K562 (cell line): ENCODE measurements around the gene GPHN. TPM values are rescaled to one million over a fixed set of nuclear protein-coding genes. Genes with fewer than 3 reads are reported as not detected.

Experiments
- ATAC-seq: fragments of 200-7000 bp; cut with Tn5 transposase; 3 replicates; pipeline ENCODE4 v1.9.1; 2020; ENCODE audit warnings: moderate library complexity
- BruUV-seq: library from RNA; stranded (reverse); fragments of 400-500 nt; replicated peaks from 2 replicates; lab custom pipeline; 2021; lab: Mats Ljungman, UMichigan
- CTCF ChIA-PET: fragments of 300-600 bp; formaldehyde crosslinking; extraction: SDS; loops from one replicate; lab custom pipeline; 2021; ENCODE audit warnings: low intra/inter-chr PET ratio; lab: Yijun Ruan, JAX
- POLR2A ChIA-PET: fragments of 300-600, 350-650 bp; sonication (Branson Sonifier 250); formaldehyde crosslinking; extraction: SDS; loops from one replicate; lab custom pipeline; 2021; ENCODE audit warnings: antibody characterized with exemption, inconsistent platforms; lab: Yijun Ruan, JAX
- DNase-seq, 4 experiments: peaks; one replicate each; pipeline versions ENCODE4 v3.0.0 to v3.0.0-alpha.2; 2011 to 2018; ENCODE audit warnings: low spot score in 3 of 4, mixed read lengths in 3 of 4; ENCODE audit errors: extremely low read depth in 1 of 4
- FAIRE-seq: peaks from 2 replicates; lab custom pipeline; 2011; peaks lifted over from hg19 to GRCh38; lab: Jason Lieb, UNC
- H2AFZ ChIP-seq: 2 replicates; pipeline ENCODE4 v1.6.0; 2011; ENCODE audit warnings: low read depth, low read length, control low read depth, inconsistent platforms
- H3K27ac ChIP-seq: fragments of 200-600 bp; 3 replicates; pipeline ENCODE4 v1.8.0; 2011; ENCODE audit warnings: low read depth, mild to moderate bottlenecking, control low read depth, inconsistent platforms, low read length, moderate library complexity, mixed read lengths; ENCODE audit errors: extremely low read depth
- H3K27me3 ChIP-seq, 2 experiments: fragments of 300-600 bp in 1 of 2; 2 replicates in 1 of 2; 3 replicates in 1 of 2; pipeline versions ENCODE4 v1.6.0 to v1.8.0; 2011; ENCODE audit warnings: inconsistent platforms in 2 of 2, low read length in 2 of 2, mild to moderate bottlenecking in 1 of 2, mixed read lengths in 1 of 2, moderate library complexity in 1 of 2; ENCODE audit not compliant: control insufficient read depth in 2 of 2, insufficient read depth in 2 of 2
- H3K36me3 ChIP-seq: fragments of 300-600 bp; 3 replicates; pipeline ENCODE4 v1.8.0; 2011; ENCODE audit warnings: mild to moderate bottlenecking, low read length, inconsistent platforms; ENCODE audit not compliant: control insufficient read depth, insufficient read depth
- H3K4me1 ChIP-seq, 2 experiments: fragments of 200-600 bp in 1 of 2; replicated peaks in 1 of 2; 2 replicates in 1 of 2; 3 replicates in 1 of 2; pipeline versions ENCODE4 v1.5.1 to v1.8.0; 2011; ENCODE audit warnings: inconsistent platforms in 2 of 2, low read length in 2 of 2, mild to moderate bottlenecking in 1 of 2, mixed read lengths in 1 of 2, moderate library complexity in 1 of 2; ENCODE audit not compliant: control insufficient read depth in 2 of 2, insufficient read depth in 2 of 2
- H3K4me2 ChIP-seq: 2 replicates; pipeline ENCODE4 v1.6.1; 2011; ENCODE audit warnings: low read length, control low read depth, inconsistent platforms, mixed read lengths; ENCODE audit not compliant: insufficient read depth
- H3K4me3 ChIP-seq: fragments of 200-600 bp; sonication (generic), shearing (Covaris generic); 2 replicates; pipeline ENCODE4 v1.5.1; 2016; ENCODE audit warnings: control low read depth, inconsistent platforms
- H3K79me2 ChIP-seq: fragments of 200-600 bp; 3 replicates; pipeline ENCODE4 v1.8.0; 2011; ENCODE audit warnings: low read length, inconsistent platforms; ENCODE audit not compliant: control insufficient read depth, insufficient read depth
- H3K9ac ChIP-seq, 2 experiments: 2 replicates each; pipeline versions ENCODE4 v1.6.0 to v1.6.1; 2011; ENCODE audit warnings: low read depth in 2 of 2, low read length in 2 of 2, control low read depth in 1 of 2, inconsistent platforms in 1 of 2, mild to moderate bottlenecking in 1 of 2, mixed read lengths in 1 of 2; ENCODE audit not compliant: insufficient read depth in 1 of 2
- H3K9me1 ChIP-seq: one replicate; pipeline ENCODE4 v1.6.0; 2011; ENCODE audit warnings: inconsistent platforms, mild to moderate bottlenecking, low read length, moderate library complexity; ENCODE audit not compliant: control insufficient read depth, insufficient read depth
- H3K9me3 ChIP-seq: replicated peaks from 2 replicates; pipeline ENCODE4 v1.5.1; 2011; ENCODE audit warnings: low read depth, low read length, inconsistent platforms; ENCODE audit not compliant: control insufficient read depth, insufficient read depth
- H4K20me1 ChIP-seq: replicated peaks from 2 replicates; pipeline ENCODE4 v1.6.1; 2011; ENCODE audit warnings: low read length, inconsistent platforms, mixed read lengths; ENCODE audit not compliant: control insufficient read depth, insufficient read depth
- CEBPB ChIP-seq: fragments of 450-650 bp; IDR thresholded peaks from 2 replicates; pipeline ENCODE4 v1.6.1; 2016; ENCODE audit warnings: missing genetic modification characterization, missing compliant biosample characterization
- CEBPG ChIP-seq, 3 experiments: fragments of 200-800 bp in 1 of 3; sonication (Bioruptor generic) in 1 of 3; sonication (generic) in 1 of 3; formaldehyde crosslinking in 1 of 3; IDR thresholded peaks in 2 of 3; conservative IDR thresholded peaks in 1 of 3; 2 replicates each; pipeline versions ENCODE4 v1.6.1 to v1.8.0; 2016 to 2022; ENCODE audit warnings: missing compliant biosample characterization in 2 of 3, missing genetic modification characterization in 2 of 3, mild to moderate bottlenecking in 1 of 3, missing genetic modification reagents in 1 of 3
- CHCHD3 ChIP-seq: fragments of 250-450 bp; sonication (Bioruptor Pico); IDR thresholded peaks from 2 replicates; pipeline ENCODE4 v2.1.2; 2022; ENCODE audit warnings: mild to moderate bottlenecking
- CREM ChIP-seq: IDR thresholded peaks from 2 replicates; pipeline ENCODE4 v1.6.1; 2014; ENCODE audit warnings: antibody characterized with exemption, low read depth
- CSDE1 ChIP-seq, 2 experiments: fragments of 450-650 bp; IDR thresholded peaks; 2 replicates each; pipeline ENCODE4 v1.6.1; 2016; ENCODE audit warnings: mild to moderate bottlenecking in 1 of 2
- HDAC6 ChIP-seq: IDR thresholded peaks from 2 replicates; pipeline ENCODE4 v1.6.1; 2012; ENCODE audit warnings: low read depth, mild to moderate bottlenecking, control low read depth, inconsistent platforms, low read length, moderate library complexity
- HMG20B ChIP-seq: fragments of 250-450 bp; sonication (Bioruptor Pico); IDR thresholded peaks from 2 replicates; pipeline ENCODE4 v1.5.0; 2021; ENCODE audit warnings: mild to moderate bottlenecking
- NR2C1 ChIP-seq, 2 experiments: fragments of 450-650 bp; IDR thresholded peaks; 2 replicates each; pipeline ENCODE4 v1.6.1; 2017; ENCODE audit warnings: mild to moderate bottlenecking in 2 of 2, antibody characterized with exemption in 1 of 2, inconsistent platforms in 1 of 2, missing compliant biosample characterization in 1 of 2, missing genetic modification characterization in 1 of 2
- POLR2H ChIP-seq: IDR thresholded peaks from 2 replicates; pipeline ENCODE4 v1.6.1; 2016; ENCODE audit warnings: missing genetic modification characterization, low read depth, mild to moderate bottlenecking, control low read depth, missing compliant biosample characterization, moderate library complexity
- PPARD ChIP-seq: fragments of 250-450 bp; sonication (Bioruptor Pico); IDR thresholded peaks from 2 replicates; pipeline ENCODE4 v1.8.0; 2022; ENCODE audit warnings: inconsistent platforms, mild to moderate bottlenecking, moderate library complexity
- TEAD4 ChIP-seq, 2 experiments: sonication (generic) in 1 of 2; formaldehyde crosslinking in 1 of 2; IDR thresholded peaks; 2 replicates each; pipeline versions ENCODE4 v1.6.1 to v1.8.0; 2012 to 2022; ENCODE audit warnings: borderline replicate concordance in 1 of 2, inconsistent platforms in 1 of 2, low read length in 1 of 2, mild to moderate bottlenecking in 1 of 2, missing genetic modification reagents in 1 of 2
- ZNF143 ChIP-seq: sonication (generic); formaldehyde crosslinking; IDR thresholded peaks from 2 replicates; pipeline ENCODE4 v1.9.0; 2022; ENCODE audit warnings: mild to moderate bottlenecking, missing genetic modification reagents
- ZNF224 ChIP-seq: sonication (generic); formaldehyde crosslinking; IDR thresholded peaks from 2 replicates; pipeline ENCODE4 v1.8.0; 2022; ENCODE audit warnings: mild to moderate bottlenecking, missing genetic modification reagents
- ZNF384 ChIP-seq: IDR thresholded peaks from 2 replicates; pipeline ENCODE4 v1.6.1; 2012; ENCODE audit warnings: low read depth, low read length, improper control_type of control experiment
- WGBS: fragments of 100-300 bp; shearing (Covaris generic); methylation state at CpG from one replicate; pipeline ENCODE4 v1.1.6; 2016; ENCODE audit warnings: low coverage, mixed read lengths; ENCODE audit not compliant: insufficient coverage; ENCODE audit errors: missing lambda C conversion rate; 5-methylcytosine and 5-hydroxymethylcytosine counted together
- in situ Hi-C: fragments of 300-500 bp; cut with MboI; formaldehyde crosslinking; loops from 4 replicates; pipeline ENCODE4 v1.15.0; 2018; ENCODE audit warnings: inconsistent platforms, mixed read lengths
- intact Hi-C: fragments of 100-400 bp; cut with micrococcal nuclease; formaldehyde crosslinking; loops from 2 replicates; pipeline ENCODE4 v1.14.2; 2022
- polyA plus RNA-seq, 8 experiments: library from polyadenylated mRNA; depleted of rRNA in 4 of 8; stranded (reverse) in 5 of 8; unstranded in 3 of 8; fragments of >200 nt; fragmentation: Nextera tagmentation in 2 of 8; fragmentation: Illumina TruSeq in 1 of 8; extraction: Ambion mirVana in 2 of 8; extraction: Trizol in 1 of 8; gene quantifications; 2 replicates each; pipeline versions ENCODE4 v1.2.1 to v1.2.3, GENCODE V29; 2011 to 2014; ENCODE audit warnings: inconsistent platforms in 1 of 8, missing spikeins in 1 of 8
- total RNA-seq, 7 experiments: library from RNA; depleted of rRNA in 6 of 7; stranded (reverse); fragments of >200 nt in 6 of 7; fragmentation: Illumina TruSeq in 2 of 7; extraction: Trizol in 2 of 7; gene quantifications; 2 replicates each; pipeline versions ENCODE4 v1.2.1 to v1.2.3, GENCODE V29; 2011 to 2021; ENCODE audit warnings: low replicate concordance in 1 of 7
- TF ChIP-seq, protein P1 (sequence below): fragments of 450-650 bp; IDR thresholded peaks from one replicate; pipeline ENCODE4 v1.6.1; 2018; ENCODE audit warnings: mild to moderate bottlenecking, moderate library complexity; ENCODE audit not compliant: partially characterized antibody
- TF ChIP-seq, protein P2 (sequence below): fragments of 450-650 bp; IDR thresholded peaks from 2 replicates; pipeline ENCODE4 v1.6.1; 2016; ENCODE audit warnings: borderline replicate concordance
- TF ChIP-seq, protein P3 (sequence below): fragments of 150-350 bp; conservative IDR thresholded peaks from 2 replicates; pipeline ENCODE4 v1.6.1; 2014; ENCODE audit warnings: low read length

GPHN gene
- total and polyA plus RNA-seq, 9 of the 15 experiments (the other 6 are each of a cell fraction or from before 2014, with no cell fraction given): 5.9 to 16.0 (median 11.4) TPM

DNA sequence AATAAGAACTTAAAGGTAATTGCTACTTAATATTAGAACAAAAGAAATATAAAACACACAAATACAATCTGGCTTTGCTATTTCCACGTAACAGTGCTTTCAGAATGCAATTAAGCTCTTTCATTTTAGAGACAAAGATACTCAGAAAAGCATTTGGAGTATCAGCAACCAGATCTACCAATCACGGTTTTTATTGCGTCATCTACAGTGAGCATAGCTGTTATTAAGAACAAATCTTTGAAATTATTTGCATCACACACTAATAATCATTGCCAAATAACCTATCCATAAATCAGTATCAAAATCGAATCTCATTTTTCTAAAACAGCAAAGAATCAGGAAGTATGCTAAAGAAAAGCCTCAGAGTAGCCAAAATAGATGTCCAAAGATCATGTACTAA lies 654.4 kb downstream of the GPHN start:
- intact Hi-C loops (no loop called here), in situ Hi-C loops (no loop called here)
- TF ChIP-seq HDAC6: no peak
- no peak for TF ChIP-seq CREM
- TF ChIP-seq, protein P1, sequence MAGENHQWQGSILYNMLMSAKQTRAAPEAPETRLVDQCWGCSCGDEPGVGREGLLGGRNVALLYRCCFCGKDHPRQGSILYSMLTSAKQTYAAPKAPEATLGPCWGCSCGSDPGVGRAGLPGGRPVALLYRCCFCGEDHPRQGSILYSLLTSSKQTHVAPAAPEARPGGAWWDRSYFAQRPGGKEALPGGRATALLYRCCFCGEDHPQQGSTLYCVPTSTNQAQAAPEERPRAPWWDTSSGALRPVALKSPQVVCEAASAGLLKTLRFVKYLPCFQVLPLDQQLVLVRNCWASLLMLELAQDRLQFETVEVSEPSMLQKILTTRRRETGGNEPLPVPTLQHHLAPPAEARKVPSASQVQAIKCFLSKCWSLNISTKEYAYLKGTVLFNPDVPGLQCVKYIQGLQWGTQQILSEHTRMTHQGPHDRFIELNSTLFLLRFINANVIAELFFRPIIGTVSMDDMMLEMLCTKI: no peak
- no peak for TF ChIP-seq ZNF143 (CRISPR knock-in tag)
- TF ChIP-seq CEBPB (tag): peak; percentile 33; the same call in 1 of the 2 replicates
- no peak for TF ChIP-seq HMG20B (CRISPR knock-in tag)
- no peak for TF ChIP-seq CSDE1 (IDR thresholded peaks at IDR 0.05)
- TF ChIP-seq CEBPG (CRISPR knock-in tag; IDR thresholded peaks at IDR 0.05): no peak
- TF ChIP-seq CEBPG (tag; conservative IDR thresholded peaks at IDR 0.05 in 1 of 2, IDR thresholded peaks at IDR 0.05 in 1 of 2): peak; percentile 52 to 73; a peak in 3 of 4 replicates
- TF ChIP-seq, protein P2, sequence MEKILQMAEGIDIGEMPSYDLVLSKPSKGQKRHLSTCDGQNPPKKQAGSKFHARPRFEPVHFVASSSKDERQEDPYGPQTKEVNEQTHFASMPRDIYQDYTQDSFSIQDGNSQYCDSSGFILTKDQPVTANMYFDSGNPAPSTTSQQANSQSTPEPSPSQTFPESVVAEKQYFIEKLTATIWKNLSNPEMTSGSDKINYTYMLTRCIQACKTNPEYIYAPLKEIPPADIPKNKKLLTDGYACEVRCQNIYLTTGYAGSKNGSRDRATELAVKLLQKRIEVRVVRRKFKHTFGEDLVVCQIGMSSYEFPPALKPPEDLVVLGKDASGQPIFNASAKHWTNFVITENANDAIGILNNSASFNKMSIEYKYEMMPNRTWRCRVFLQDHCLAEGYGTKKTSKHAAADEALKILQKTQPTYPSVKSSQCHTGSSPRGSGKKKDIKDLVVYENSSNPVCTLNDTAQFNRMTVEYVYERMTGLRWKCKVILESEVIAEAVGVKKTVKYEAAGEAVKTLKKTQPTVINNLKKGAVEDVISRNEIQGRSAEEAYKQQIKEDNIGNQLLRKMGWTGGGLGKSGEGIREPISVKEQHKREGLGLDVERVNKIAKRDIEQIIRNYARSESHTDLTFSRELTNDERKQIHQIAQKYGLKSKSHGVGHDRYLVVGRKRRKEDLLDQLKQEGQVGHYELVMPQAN: no peak
- TF ChIP-seq, protein P3, sequence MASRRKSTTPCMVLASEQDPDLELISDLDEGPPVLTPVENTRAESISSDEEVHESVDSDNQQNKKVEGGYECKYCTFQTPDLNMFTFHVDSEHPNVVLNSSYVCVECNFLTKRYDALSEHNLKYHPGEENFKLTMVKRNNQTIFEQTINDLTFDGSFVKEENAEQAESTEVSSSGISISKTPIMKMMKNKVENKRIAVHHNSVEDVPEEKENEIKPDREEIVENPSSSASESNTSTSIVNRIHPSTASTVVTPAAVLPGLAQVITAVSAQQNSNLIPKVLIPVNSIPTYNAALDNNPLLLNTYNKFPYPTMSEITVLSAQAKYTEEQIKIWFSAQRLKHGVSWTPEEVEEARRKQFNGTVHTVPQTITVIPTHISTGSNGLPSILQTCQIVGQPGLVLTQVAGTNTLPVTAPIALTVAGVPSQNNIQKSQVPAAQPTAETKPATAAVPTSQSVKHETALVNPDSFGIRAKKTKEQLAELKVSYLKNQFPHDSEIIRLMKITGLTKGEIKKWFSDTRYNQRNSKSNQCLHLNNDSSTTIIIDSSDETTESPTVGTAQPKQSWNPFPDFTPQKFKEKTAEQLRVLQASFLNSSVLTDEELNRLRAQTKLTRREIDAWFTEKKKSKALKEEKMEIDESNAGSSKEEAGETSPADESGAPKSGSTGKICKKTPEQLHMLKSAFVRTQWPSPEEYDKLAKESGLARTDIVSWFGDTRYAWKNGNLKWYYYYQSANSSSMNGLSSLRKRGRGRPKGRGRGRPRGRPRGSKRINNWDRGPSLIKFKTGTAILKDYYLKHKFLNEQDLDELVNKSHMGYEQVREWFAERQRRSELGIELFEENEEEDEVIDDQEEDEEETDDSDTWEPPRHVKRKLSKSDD: no peak
- TF ChIP-seq NR2C1 (IDR thresholded peaks at IDR 0.05): no peak
- no peak for TF ChIP-seq NR2C1 (tag; IDR thresholded peaks at IDR 0.05)
- TF ChIP-seq CHCHD3 (CRISPR knock-in tag): no peak
- TF ChIP-seq PPARD (CRISPR knock-in tag): no peak
- no peak for TF ChIP-seq POLR2H (tag)
- TF ChIP-seq TEAD4 (IDR thresholded peaks at IDR 0.05; ENCODE audit: low read length): no peak
- no peak for TF ChIP-seq TEAD4 (CRISPR knock-in tag; IDR thresholded peaks at IDR 0.05; ENCODE audit: borderline replicate concordance)
- TF ChIP-seq ZNF224 (CRISPR knock-in tag): no peak
- no peak for TF ChIP-seq ZNF384

More for the DNA sequence above, 654.4 kb downstream of the GPHN start:
- Histone ChIP-seq H3K4me3 (no peak overlapping the region), H2AFZ (no peak overlapping the region), H3K36me3 (no peaks in the 10 kb centered on the region), H3K9ac (no peak overlapping the region), H4K20me1 (no peaks in the 10 kb centered on the region), H3K9me3 (no peaks in the 10 kb centered on the region), H3K79me2 (no peaks in the 10 kb centered on the region), H3K27me3 (no peaks in the 10 kb centered on the region), H3K9me1 (no peaks in the 10 kb centered on the region), H3K27ac (no peak overlapping the region), H3K4me2 (no peak overlapping the region), H3K4me1 (no peaks in the 10 kb centered on the region)
- FAIRE-seq: no peak
- ChIA-PET CTCF (no interaction called here), POLR2A (interaction anchor here (1.0 kb wide), 1 partner anchor 13 kb away, joined by 3 read pairs; no protein-coding TSS in a partner anchor)
- WGBS: 29% methylated on average over 4 of the region's 4 CpGs
- no peak for ATAC-seq
- no TSS peak for BruUV-seq
- no peak for DNase-seq
